Activated CD8-positive, alpha-beta memory T cell treated with anti-CD3 and anti-CD28 coated beads, Interleukin-2, amount 10 ng/mL, durations not matched to agents 7 days and 5 days (primary cell): ENCODE data around the gene PAQR7. TPM values are rescaled to one million over a fixed set of nuclear protein-coding genes. Genes with fewer than 3 reads are reported as not detected.

Experiments used
- ATAC-seq: fragments of 150-1000 bp; cut with Tn5 transposase; one replicate; pipeline ENCODE4 v1.10.0; 2021; ENCODE audit warnings: moderate library complexity
- CTCF ChIA-PET: fragments of 350-600 bp; sonication (Branson Sonifier 250); formaldehyde crosslinking; loops from one replicate; lab custom pipeline; 2021; ENCODE audit warnings: antibody characterized with exemption; lab: Charles Lee
- DNase-seq: peaks from one replicate; pipeline ENCODE4 v3.0.0-alpha.2; 2020
- H3K27ac Mint-ChIP-seq: one replicate; pipeline ENCODE4 v1.8.0; 2021; ENCODE audit warnings: mild to moderate bottlenecking, mixed read lengths
- H3K27me3 Mint-ChIP-seq: one replicate; pipeline ENCODE4 v1.8.0; 2021; ENCODE audit warnings: mixed read lengths
- H3K36me3 Mint-ChIP-seq: one replicate; pipeline ENCODE4 v1.8.0; 2021; ENCODE audit warnings: mild to moderate bottlenecking, mixed read lengths
- H3K4me1 Mint-ChIP-seq: one replicate; pipeline ENCODE4 v1.8.0; 2021; ENCODE audit warnings: mixed read lengths
- H3K4me3 Mint-ChIP-seq: one replicate; pipeline ENCODE4 v1.8.0; 2021; ENCODE audit warnings: mild to moderate bottlenecking, moderate library complexity, mixed read lengths
- H3K9me3 Mint-ChIP-seq: one replicate; pipeline ENCODE4 v1.8.0; 2022; ENCODE audit warnings: low read depth, mixed read lengths
- total RNA-seq, 2 experiments: library from RNA; stranded (reverse); gene quantifications; one replicate each; pipeline ENCODE4 v1.2.3, GENCODE V29; 2021

Gene PAQR7
- total RNA-seq = 1 to 10 TPM; 2.2 to 5.0 TPM

GRCh38 chr1:25875154-25875855 lies at the start of gene PAQR7:
TSS of gene PAQR7 (minus strand) at chr1:25875708. CDS start at chr1:25863839, 11,869 bp downstream.
- peak within 1 kb of the TSS; percentile 15 for H3K27ac Mint-ChIP-seq
- H3K9me3 Mint-ChIP-seq = no peaks in the 10 kb centered on the region
- H3K4me3 Mint-ChIP-seq = peak within 1 kb of the TSS; percentile 79
- H3K36me3 Mint-ChIP-seq = no peaks in the 10 kb centered on the region
- ATAC-seq (peak; percentile 86), DNase-seq (peak; percentile 72)
- peaks cover 10% of the 10 kb centered on the region for H3K4me1 Mint-ChIP-seq
- CTCF ChIA-PET = interaction anchor here (0.8 to 2.2 kb wide), 10 partner anchors 9 to 161 kb away, joined by 3 to 13 read pairs (median 6); partner anchors contain the start of gene PAFAH2
- peaks cover 21% of the 10 kb centered on the region for H3K27me3 Mint-ChIP-seq

- Mint-ChIP-seq H3K9me3 (no peaks in the 10 kb centered on the region), H3K36me3 (no peaks in the 10 kb centered on the region), H3K4me1 (peaks cover 12% of the 10 kb centered on the region), H3K4me3 (no peak overlapping the region), H3K27ac (no peak overlapping the region), H3K27me3 (peaks cover 40% of the 10 kb centered on the region)
- CTCF ChIA-PET = interaction anchor here (2.5 kb wide), 1 partner anchor 28 kb away, joined by 14 read pairs; no protein-coding TSS in a partner anchor
- ATAC-seq (no peak), DNase-seq (no peak)
Measured at GRCh38 chr1:25924454-25924853, 48.9 kb upstream of the PAQR7 start.

- Mint-ChIP-seq H3K27me3 (peaks cover 40% of the 10 kb centered on the region), H3K36me3 (no peaks in the 10 kb centered on the region), H3K4me1 (peaks cover 19% of the 10 kb centered on the region), H3K9me3 (no peaks in the 10 kb centered on the region), H3K4me3 (peak overlapping the region; percentile 74), H3K27ac (no peak overlapping the region)
- ATAC-seq (no peak), DNase-seq (no peak)
- CTCF ChIA-PET = interaction anchor here (0.5 to 3.3 kb wide), 4 partner anchors 14 to 636 kb away, joined by 3 to 21 read pairs (median 9); partner anchors contain the start of gene PAFAH2
Measured at GRCh38 chr1:25922971-25923552, 47.6 kb upstream of the PAQR7 start.

- no peaks in the 10 kb centered on the region for H3K36me3 Mint-ChIP-seq
- peak overlapping the region; percentile 29 for H3K27ac Mint-ChIP-seq
- H3K4me3 Mint-ChIP-seq = peak overlapping the region; percentile 74
- peak; percentile 91 for ATAC-seq
- CTCF ChIA-PET = interaction anchor here (0.5 to 3.3 kb wide), 8 partner anchors 14 to 1478 kb away, joined by 3 to 21 read pairs (median 4); partner anchors contain the start of gene PAFAH2
- H3K27me3 Mint-ChIP-seq = peaks cover 40% of the 10 kb centered on the region
- H3K9me3 Mint-ChIP-seq = no peaks in the 10 kb centered on the region
- peaks cover 25% of the 10 kb centered on the region for H3K4me1 Mint-ChIP-seq
- peak; percentile 69 for DNase-seq
Measured at GRCh38 chr1:25922056-25922970, 46.8 kb upstream of the PAQR7 start.

- Mint-ChIP-seq H3K36me3 (no peaks in the 10 kb centered on the region), H3K4me3 (no peak overlapping the region), H3K27ac (no peak overlapping the region), H3K4me1 (peaks cover 24% of the 10 kb centered on the region), H3K27me3 (peaks cover 20% of the 10 kb centered on the region), H3K9me3 (no peaks in the 10 kb centered on the region)
- DNase-seq = no peak
- ATAC-seq = no peak
- CTCF ChIA-PET = interaction anchor here (0.7 to 1.9 kb wide), 3 partner anchors 23 to 293 kb away, joined by 3 to 12 read pairs (median 4); partner anchors contain the start of gene PAFAH2
Measured at GRCh38 chr1:25918615-25919014, 43.1 kb upstream of the PAQR7 start.

GRCh38 chr1:25917996-25918395 lies 42.5 kb upstream of the PAQR7 start:
- no peaks in the 10 kb centered on the region for H3K9me3 Mint-ChIP-seq
- no peaks in the 10 kb centered on the region for H3K36me3 Mint-ChIP-seq
- peak overlapping the region; percentile 44 for H3K27ac Mint-ChIP-seq
- peak; percentile 32 for ATAC-seq
- peak; percentile 56 for DNase-seq
- no peak overlapping the region for H3K4me3 Mint-ChIP-seq
- H3K27me3 Mint-ChIP-seq = peaks cover 14% of the 10 kb centered on the region
- CTCF ChIA-PET = interaction anchor here (0.7 to 1.9 kb wide), 4 partner anchors 22 to 293 kb away, joined by 3 to 12 read pairs (median 4); partner anchors contain the start of gene PAFAH2
- peaks cover 20% of the 10 kb centered on the region for H3K4me1 Mint-ChIP-seq

GRCh38 chr1:25916460-25916859 lies 41.0 kb upstream of the PAQR7 start:
- ATAC-seq (no peak), DNase-seq (no peak)
- no peak overlapping the region for H3K27ac Mint-ChIP-seq
- H3K4me1 Mint-ChIP-seq = peaks cover 13% of the 10 kb centered on the region
- CTCF ChIA-PET = interaction anchor here (1.9 kb wide), 1 partner anchor 20 kb away, joined by 12 read pairs; no protein-coding TSS in a partner anchor
- H3K4me3 Mint-ChIP-seq = no peak overlapping the region
- peaks cover 2% of the 10 kb centered on the region for H3K27me3 Mint-ChIP-seq
- no peaks in the 10 kb centered on the region for H3K36me3 Mint-ChIP-seq
- H3K9me3 Mint-ChIP-seq = no peaks in the 10 kb centered on the region

GRCh38 chr1:25914074-25914995 lies 38.8 kb upstream of the PAQR7 start:
- Mint-ChIP-seq H3K9me3 (no peaks in the 10 kb centered on the region), H3K27ac (no peak overlapping the region), H3K27me3 (peaks cover 2% of the 10 kb centered on the region), H3K4me1 (peaks cover 13% of the 10 kb centered on the region), H3K4me3 (no peak overlapping the region), H3K36me3 (no peaks in the 10 kb centered on the region)
- ATAC-seq (no peak), DNase-seq (no peak)
- CTCF ChIA-PET = interaction anchor here (0.8 to 5.1 kb wide), 5 partner anchors 14 to 83 kb away, joined by 3 to 20 read pairs (median 3); partner anchors contain the start of gene PAFAH2

- H3K27ac Mint-ChIP-seq = no peak overlapping the region
- H3K4me3 Mint-ChIP-seq = no peak overlapping the region
- peaks cover 8% of the 10 kb centered on the region for H3K4me1 Mint-ChIP-seq
- H3K27me3 Mint-ChIP-seq = peaks cover 5% of the 10 kb centered on the region
- no peaks in the 10 kb centered on the region for H3K36me3 Mint-ChIP-seq
- no peak for DNase-seq
- ATAC-seq = no peak
- no peaks in the 10 kb centered on the region for H3K9me3 Mint-ChIP-seq
- CTCF ChIA-PET = interaction anchor here (1.6 to 5.1 kb wide), 3 partner anchors 18 to 84 kb away, joined by 3 to 20 read pairs (median 7); partner anchors contain the start of gene PAFAH2
Measured at GRCh38 chr1:25913206-25913605, 37.7 kb upstream of the PAQR7 start.

GRCh38 chr1:25912076-25912831 lies 36.7 kb upstream of the PAQR7 start:
- CTCF ChIA-PET = interaction anchor here (5.1 kb wide), 1 partner anchor 17 kb away, joined by 20 read pairs; no protein-coding TSS in a partner anchor
- DNase-seq (no peak), ATAC-seq (no peak)
- H3K27me3 Mint-ChIP-seq = peaks cover 14% of the 10 kb centered on the region
- H3K4me3 Mint-ChIP-seq = no peak overlapping the region
- no peaks in the 10 kb centered on the region for H3K4me1 Mint-ChIP-seq
- H3K36me3 Mint-ChIP-seq = no peaks in the 10 kb centered on the region
- H3K27ac Mint-ChIP-seq = no peak overlapping the region
- no peaks in the 10 kb centered on the region for H3K9me3 Mint-ChIP-seq

GRCh38 chr1:25911162-25911561 lies 35.7 kb upstream of the PAQR7 start:
- Mint-ChIP-seq H3K27ac (no peak overlapping the region), H3K9me3 (no peaks in the 10 kb centered on the region), H3K4me1 (peaks cover 5% of the 10 kb centered on the region), H3K27me3 (peaks cover 18% of the 10 kb centered on the region), H3K4me3 (no peak overlapping the region), H3K36me3 (no peaks in the 10 kb centered on the region)
- CTCF ChIA-PET = interaction anchor here (5.1 kb wide), 1 partner anchor 16 kb away, joined by 20 read pairs; no protein-coding TSS in a partner anchor
- DNase-seq (no peak), ATAC-seq (no peak)
